ENCODE results near the gene SUCLG2.

DNA sequence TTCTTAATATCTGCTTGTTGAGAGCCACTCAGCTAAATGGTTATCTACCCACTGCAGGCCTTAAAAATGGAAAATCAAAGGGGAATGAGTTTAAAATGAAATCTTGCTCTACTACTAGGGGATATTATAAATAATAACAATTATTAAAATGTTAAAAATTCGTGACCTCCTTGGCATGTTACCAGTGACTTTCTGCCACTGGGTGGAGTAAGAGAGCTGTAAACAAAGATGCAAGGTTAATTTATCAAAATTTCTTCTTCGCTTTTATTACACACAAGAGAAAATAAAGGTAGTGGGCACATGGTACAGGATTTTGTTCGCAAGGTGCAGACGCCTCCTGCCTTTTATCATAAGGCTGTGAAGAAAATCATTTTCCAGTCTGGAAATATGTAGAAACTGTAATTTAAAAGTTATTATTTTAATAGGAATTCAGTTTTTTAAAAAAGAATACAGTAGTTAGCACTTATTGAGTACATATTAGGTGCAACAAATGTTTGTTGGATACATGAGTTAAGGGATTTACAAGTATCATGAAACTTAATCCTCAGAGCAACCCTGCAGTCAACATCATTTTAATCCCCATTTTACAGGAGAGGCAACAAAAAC, 272.6 kb downstream of the SUCLG2 start:
- TF ChIP-seq ZNF211 (tag by site-specific recombination; IDR thresholded peaks at IDR 0.05; ENCODE audit: low read depth) (no peak), ZNF510 (tag by site-specific recombination; IDR thresholded peaks at IDR 0.05; ENCODE audit: insufficient replicate concordance) (no peak), ZNF558 (tag by site-specific recombination; IDR thresholded peaks at IDR 0.05) (no peak), ZBTB1 (tag by site-specific recombination; IDR thresholded peaks at IDR 0.05) (no peak), ZNF169 (tag by site-specific recombination; IDR thresholded peaks at IDR 0.05) (no peak), ZSCAN16 (tag by site-specific recombination; IDR thresholded peaks at IDR 0.05) (no peak), MZF1 (tag by site-specific recombination; IDR thresholded peaks at IDR 0.05; ENCODE audit: borderline replicate concordance) (no peak), ZNF768 (tag by site-specific recombination; IDR thresholded peaks at IDR 0.05) (no peak), MEIS1 (CRISPR knock-in tag; IDR thresholded peaks at IDR 0.05; ENCODE audit: borderline replicate concordance) (no peak)
- TF ChIP-seq, protein P1, sequence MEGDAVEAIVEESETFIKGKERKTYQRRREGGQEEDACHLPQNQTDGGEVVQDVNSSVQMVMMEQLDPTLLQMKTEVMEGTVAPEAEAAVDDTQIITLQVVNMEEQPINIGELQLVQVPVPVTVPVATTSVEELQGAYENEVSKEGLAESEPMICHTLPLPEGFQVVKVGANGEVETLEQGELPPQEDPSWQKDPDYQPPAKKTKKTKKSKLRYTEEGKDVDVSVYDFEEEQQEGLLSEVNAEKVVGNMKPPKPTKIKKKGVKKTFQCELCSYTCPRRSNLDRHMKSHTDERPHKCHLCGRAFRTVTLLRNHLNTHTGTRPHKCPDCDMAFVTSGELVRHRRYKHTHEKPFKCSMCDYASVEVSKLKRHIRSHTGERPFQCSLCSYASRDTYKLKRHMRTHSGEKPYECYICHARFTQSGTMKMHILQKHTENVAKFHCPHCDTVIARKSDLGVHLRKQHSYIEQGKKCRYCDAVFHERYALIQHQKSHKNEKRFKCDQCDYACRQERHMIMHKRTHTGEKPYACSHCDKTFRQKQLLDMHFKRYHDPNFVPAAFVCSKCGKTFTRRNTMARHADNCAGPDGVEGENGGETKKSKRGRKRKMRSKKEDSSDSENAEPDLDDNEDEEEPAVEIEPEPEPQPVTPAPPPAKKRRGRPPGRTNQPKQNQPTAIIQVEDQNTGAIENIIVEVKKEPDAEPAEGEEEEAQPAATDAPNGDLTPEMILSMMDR (tag by site-specific recombination; IDR thresholded peaks at IDR 0.05) = no peak
- TF ChIP-seq, protein P2, sequence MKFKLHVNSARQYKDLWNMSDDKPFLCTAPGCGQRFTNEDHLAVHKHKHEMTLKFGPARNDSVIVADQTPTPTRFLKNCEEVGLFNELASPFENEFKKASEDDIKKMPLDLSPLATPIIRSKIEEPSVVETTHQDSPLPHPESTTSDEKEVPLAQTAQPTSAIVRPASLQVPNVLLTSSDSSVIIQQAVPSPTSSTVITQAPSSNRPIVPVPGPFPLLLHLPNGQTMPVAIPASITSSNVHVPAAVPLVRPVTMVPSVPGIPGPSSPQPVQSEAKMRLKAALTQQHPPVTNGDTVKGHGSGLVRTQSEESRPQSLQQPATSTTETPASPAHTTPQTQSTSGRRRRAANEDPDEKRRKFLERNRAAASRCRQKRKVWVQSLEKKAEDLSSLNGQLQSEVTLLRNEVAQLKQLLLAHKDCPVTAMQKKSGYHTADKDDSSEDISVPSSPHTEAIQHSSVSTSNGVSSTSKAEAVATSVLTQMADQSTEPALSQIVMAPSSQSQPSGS (tag by site-specific recombination; IDR thresholded peaks at IDR 0.05; ENCODE audit: low read depth) = no peak
- TF ChIP-seq, protein P3, sequence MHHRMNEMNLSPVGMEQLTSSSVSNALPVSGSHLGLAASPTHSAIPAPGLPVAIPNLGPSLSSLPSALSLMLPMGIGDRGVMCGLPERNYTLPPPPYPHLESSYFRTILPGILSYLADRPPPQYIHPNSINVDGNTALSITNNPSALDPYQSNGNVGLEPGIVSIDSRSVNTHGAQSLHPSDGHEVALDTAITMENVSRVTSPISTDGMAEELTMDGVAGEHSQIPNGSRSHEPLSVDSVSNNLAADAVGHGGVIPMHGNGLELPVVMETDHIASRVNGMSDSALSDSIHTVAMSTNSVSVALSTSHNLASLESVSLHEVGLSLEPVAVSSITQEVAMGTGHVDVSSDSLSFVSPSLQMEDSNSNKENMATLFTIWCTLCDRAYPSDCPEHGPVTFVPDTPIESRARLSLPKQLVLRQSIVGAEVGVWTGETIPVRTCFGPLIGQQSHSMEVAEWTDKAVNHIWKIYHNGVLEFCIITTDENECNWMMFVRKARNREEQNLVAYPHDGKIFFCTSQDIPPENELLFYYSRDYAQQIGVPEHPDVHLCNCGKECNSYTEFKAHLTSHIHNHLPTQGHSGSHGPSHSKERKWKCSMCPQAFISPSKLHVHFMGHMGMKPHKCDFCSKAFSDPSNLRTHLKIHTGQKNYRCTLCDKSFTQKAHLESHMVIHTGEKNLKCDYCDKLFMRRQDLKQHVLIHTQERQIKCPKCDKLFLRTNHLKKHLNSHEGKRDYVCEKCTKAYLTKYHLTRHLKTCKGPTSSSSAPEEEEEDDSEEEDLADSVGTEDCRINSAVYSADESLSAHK (tag by site-specific recombination; IDR thresholded peaks at IDR 0.05) = no peak
- TF ChIP-seq, protein P4, sequence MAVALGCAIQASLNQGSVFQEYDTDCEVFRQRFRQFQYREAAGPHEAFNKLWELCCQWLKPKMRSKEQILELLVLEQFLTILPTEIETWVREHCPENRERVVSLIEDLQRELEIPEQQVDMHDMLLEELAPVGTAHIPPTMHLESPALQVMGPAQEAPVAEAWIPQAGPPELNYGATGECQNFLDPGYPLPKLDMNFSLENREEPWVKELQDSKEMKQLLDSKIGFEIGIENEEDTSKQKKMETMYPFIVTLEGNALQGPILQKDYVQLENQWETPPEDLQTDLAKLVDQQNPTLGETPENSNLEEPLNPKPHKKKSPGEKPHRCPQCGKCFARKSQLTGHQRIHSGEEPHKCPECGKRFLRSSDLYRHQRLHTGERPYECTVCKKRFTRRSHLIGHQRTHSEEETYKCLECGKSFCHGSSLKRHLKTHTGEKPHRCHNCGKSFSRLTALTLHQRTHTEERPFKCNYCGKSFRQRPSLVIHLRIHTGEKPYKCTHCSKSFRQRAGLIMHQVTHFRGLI (tag by site-specific recombination; IDR thresholded peaks at IDR 0.05) = no peak
